Stomach (tissue), 9 donors: ENCODE data around the gene ANKRD18B. TPM values are rescaled to one million over a fixed set of nuclear protein-coding genes. Genes with fewer than 3 reads are reported as not detected.
"Not testable (repeated sequence)": the region's sequence is repeated elsewhere in the genome, so short reads cannot be mapped to it uniquely, and the experiment has no call there.

Experiments used
- DNase-seq, 2 donors: peaks; one replicate each; pipeline versions ENCODE4 v3.0.0 to v3.0.0-alpha.2; 2013 to 2019
- H3K27ac ChIP-seq, 5 donors: fragments of 200-600 bp in 4 of 5; sonication (generic) in 4 of 5; one replicate each; pipeline ENCODE4 v1.5.1; 2013 to 2019; ENCODE audit warnings: mild to moderate bottlenecking in 1 of 5, moderate library complexity in 1 of 5
- H3K27me3 ChIP-seq, 3 donors: fragments of 200-600 bp; sonication (generic); one replicate each; pipeline ENCODE4 v1.5.1; 2017 to 2019; ENCODE audit warnings: mixed run types in 1 of 3
- H3K36me3 ChIP-seq, 4 donors: fragments of 200-600 bp; sonication (generic); 1 replicate in 3 of 4; 2 replicates in 1 of 4; pipeline ENCODE4 v1.5.1; 2016 to 2019
- H3K4me1 ChIP-seq, 4 donors: fragments of 200-600 bp; sonication (generic); one replicate each; pipeline ENCODE4 v1.5.1; 2016 to 2019
- H3K4me3 ChIP-seq, 4 donors: fragments of 200-600 bp; sonication (generic) in 3 of 4; one replicate each; pipeline ENCODE4 v1.5.1; 2016 to 2019; ENCODE audit warnings: mild to moderate bottlenecking in 1 of 4
- H3K9me3 ChIP-seq, 4 donors: fragments of 200-600 bp; sonication (generic); one replicate each; pipeline ENCODE4 v1.5.1; 2016 to 2019
- CTCF ChIP-seq, 7 experiments: fragments of 450-650 bp in 4 of 7; fragments of 200-600 bp in 3 of 7; sonication (generic) in 3 of 7; IDR thresholded peaks; one replicate each; pipeline ENCODE4 v1.5.1; 2016 to 2019; ENCODE audit warnings: antibody characterized with exemption in 7 of 7, control low read depth in 2 of 7, mild to moderate bottlenecking in 1 of 7
- EP300 ChIP-seq: sonication (generic); formaldehyde crosslinking; IDR thresholded peaks from one replicate; pipeline ENCODE4 v1.6.1; 2017; ENCODE audit warnings: antibody characterized with exemption
- POLR2A ChIP-seq, 4 donors: fragments of 450-650 bp; IDR thresholded peaks; one replicate each; pipeline ENCODE4 v1.6.1; 2016; ENCODE audit warnings: antibody characterized with exemption in 4 of 4, control low read depth in 2 of 4, mild to moderate bottlenecking in 1 of 4, moderate library complexity in 1 of 4
- POLR2AphosphoS5 ChIP-seq, 3 donors: sonication (generic); formaldehyde crosslinking; IDR thresholded peaks; one replicate each; pipeline ENCODE4 v1.6.1; 2016; ENCODE audit warnings: antibody characterized with exemption in 3 of 3
- WGBS, 5 donors: extraction: QIAGEN DNeasy Blood & Tissue Kit in 3 of 5; methylation state at CpG; one replicate each; pipeline versions ENCODE4 v1.1.5 to v1.1.7; 2013 to 2018; 5-methylcytosine and 5-hydroxymethylcytosine counted together
- intact Hi-C: fragments of 100-400 bp; cut with DNase I; formaldehyde crosslinking; loops from one replicate; pipeline ENCODE4 v1.15.1; 2023; ENCODE audit warnings: low total_unique reads
- polyA plus RNA-seq, 3 donors: library from polyadenylated mRNA; stranded (reverse); fragments of 200-250 nt; gene quantifications; one replicate each; pipeline ENCODE4 v1.2.3, GENCODE V29; 2013
- total RNA-seq, 5 donors: library from RNA; depleted of rRNA; stranded (reverse); fragments of >200 nt; gene quantifications; one replicate each; pipeline versions ENCODE4 v1.1.0 to v1.2.3, GENCODE V29; 2014 to 2016
- donor health status: healthy with polysubstance abuse.
- donor health status: Bipolar disorder and iron deficiency.
- donor health status: healthy.

The ANKRD18B gene
- total and polyA plus RNA-seq, 8 donors = 4.3 TPM; not detected in 7

GRCh38 chr9:33517373-33517772, 6.7 kb upstream of the ANKRD18B start:
- TF ChIP-seq POLR2AphosphoS5 (IDR thresholded peaks at IDR 0.05) = no peak
- no peak for TF ChIP-seq POLR2A (IDR thresholded peaks at IDR 0.05)
- TF ChIP-seq CTCF (IDR thresholded peaks at IDR 0.05) = peak in 4 of 7 experiments; percentile 2 to 65 (median 50)
- TF ChIP-seq EP300 = no peak
- intact Hi-C loops = no loop called here
- DNase-seq = peak in 1 of 2 donors; percentile 46
- 73 to 90% (median 84%) methylated on average over 2 of the region's 2 CpGs for WGBS, 5 donors
- Histone ChIP-seq H3K9me3 (no peaks in the 10 kb centered on the region), H3K27me3 (peaks cover 0 to 9% (median 5%) of the 10 kb centered on the region in 3 donors), H3K36me3 (no peaks in the 10 kb centered on the region), H3K27ac (no peak overlapping the region), H3K4me3 (no peak overlapping the region), H3K4me1 (no peaks in the 10 kb centered on the region)

- peaks cover 0 to 12% (median 7%) of the 10 kb centered on the region in 3 donors for H3K27me3 ChIP-seq
- H3K4me1 ChIP-seq, intact Hi-C loops, DNase-seq, H3K27ac ChIP-seq, H3K36me3 ChIP-seq, H3K9me3 ChIP-seq, H3K4me3 ChIP-seq: not testable (repeated sequence)
- WGBS, 5 donors = 45 to 59% (median 53%) methylated on average over 6 of the region's 6 CpGs
These were observed 6.0 kb upstream of the ANKRD18B start for GRCh38 chr9:33517934-33518577.

GRCh38 chr9:33521861-33522260, 2.2 kb upstream of the ANKRD18B start:
- peaks cover 0 to 48% (median 31%) of the 10 kb centered on the region in 3 donors for H3K27me3 ChIP-seq
- 62 to 70% (median 66%) methylated on average over 6 of the region's 6 CpGs for WGBS, 5 donors
- H3K9me3 ChIP-seq, H3K27ac ChIP-seq, intact Hi-C loops, DNase-seq, H3K4me3 ChIP-seq, H3K36me3 ChIP-seq: not testable (repeated sequence)
- H3K4me1 ChIP-seq = peaks cover 15 to 18% (median 16%) of the 10 kb centered on the region in 4 donors

GRCh38 chr9:33524306-33524947, 376 bp downstream of the ANKRD18B start:
- no peaks in the 10 kb centered on the region for H3K36me3 ChIP-seq
- intact Hi-C loops = no loop called here
- 2 to 15% (median 3%) methylated on average over 7 to 45 of the region's 45 CpGs for WGBS, 5 donors
- peaks cover 0 to 63% (median 38%) of the 10 kb centered on the region in 3 donors for H3K27me3 ChIP-seq
- no peak overlapping the region for H3K27ac ChIP-seq
- TF ChIP-seq POLR2A (IDR thresholded peaks at IDR 0.05) (no peak), CTCF (IDR thresholded peaks at IDR 0.05) (no peak), EP300 (no peak)
- H3K4me1 ChIP-seq = peaks cover 15 to 18% (median 16%) of the 10 kb centered on the region in 4 donors
- peak in 1 of 2 donors; percentile 19 for DNase-seq
- H3K9me3 ChIP-seq = no peaks in the 10 kb centered on the region
- H3K4me3 ChIP-seq = peak overlapping the region; percentile 27 to 46 (median 41)

- DNase-seq, H3K4me3 ChIP-seq, H3K27ac ChIP-seq, intact Hi-C loops, H3K9me3 ChIP-seq, H3K36me3 ChIP-seq: not testable (repeated sequence)
- Histone ChIP-seq H3K4me1 (peaks cover 15 to 18% (median 16%) of the 10 kb centered on the region in 4 donors), H3K27me3 (peaks cover 0 to 56% (median 35%) of the 10 kb centered on the region in 3 donors)
These were observed 4.0 kb downstream of the ANKRD18B start for GRCh38 chr9:33528069-33528468.

- intact Hi-C loops, H3K36me3 ChIP-seq, H3K9me3 ChIP-seq, DNase-seq, H3K4me3 ChIP-seq, H3K27me3 ChIP-seq, H3K27ac ChIP-seq, H3K4me1 ChIP-seq: not testable (repeated sequence)
- 64 to 70% (median 65%) methylated on average over 3 of the region's 3 CpGs for WGBS, 5 donors
These were observed 9.9 kb downstream of the ANKRD18B start for GRCh38 chr9:33533958-33534357.
